ENCODE measurements around the gene ERG.

- TF ChIP-seq CTCF (IDR thresholded peaks at IDR 0.05; ENCODE audit: poor library complexity, severe bottlenecking) (no peak), REST (IDR thresholded peaks at IDR 0.05; ENCODE audit: borderline replicate concordance) (no peak), EP300 (conservative IDR thresholded peaks at IDR 0.05; ENCODE audit: poor library complexity, severe bottlenecking) (no peak), MXI1 (conservative IDR thresholded peaks at IDR 0.05; ENCODE audit: poor library complexity, severe bottlenecking) (no peak), EZH2 (IDR thresholded peaks at IDR 0.05; ENCODE audit: borderline replicate concordance, insufficient read depth, low read length, poor library complexity, severe bottlenecking) (no peak), RAD21 (conservative IDR thresholded peaks at IDR 0.05) (no peak)
Observed at GRCh38 chr21:38337793-38338192, 160.5 kb downstream of the ERG start.
